ENCODE results near the gene PFKL.

GRCh38 chr21:44261675-44262295 is 38.1 kb upstream of the PFKL start, which contains the start of gene DNMT3L:
- no peak for TF ChIP-seq EZH2 (IDR thresholded peaks at IDR 0.05; ENCODE audit: insufficient read depth, poor library complexity, severe bottlenecking)
- no peak for TF ChIP-seq EZH2phosphoT487 (IDR thresholded peaks at IDR 0.05; ENCODE audit: insufficient read depth, low read depth)
